NCI-H2107 treated with DMSO at 0.1 percent for 48 hours (cell line): ENCODE measurements around the gene ZBTB17.
"Not testable (repeated sequence)": the region's sequence is repeated elsewhere in the genome, so short reads cannot be mapped to it uniquely, and the experiment has no call there.

Source experiments
- DNase-seq: peaks from one replicate; lab custom pipeline; 2025; ENCODE audit not compliant: unreplicated experiment; lab: John Stamatoyannopoulos, UW

The ZBTB17 gene

DNA sequence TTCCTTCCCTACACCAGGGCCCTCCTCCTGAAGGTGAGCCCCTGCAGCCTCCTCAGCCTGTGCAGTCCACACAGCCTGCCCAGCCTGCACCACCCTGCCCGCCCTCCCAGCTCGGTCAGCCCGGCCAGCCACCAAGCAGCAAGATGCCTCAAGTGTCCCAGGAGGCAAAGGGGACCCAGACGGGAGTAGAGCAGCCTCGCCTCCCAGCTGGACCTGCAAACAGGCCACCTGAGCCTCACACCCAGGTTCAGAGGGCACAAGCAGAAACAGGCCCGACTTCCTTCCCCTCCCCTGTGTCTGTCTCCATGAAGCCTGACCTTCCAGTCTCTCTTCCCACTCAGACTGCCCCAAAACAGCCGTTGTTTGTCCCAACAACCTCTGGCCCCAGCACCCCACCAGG is 38.8 kb downstream of the ZBTB17 start:
- no peak for DNase-seq

DNA sequence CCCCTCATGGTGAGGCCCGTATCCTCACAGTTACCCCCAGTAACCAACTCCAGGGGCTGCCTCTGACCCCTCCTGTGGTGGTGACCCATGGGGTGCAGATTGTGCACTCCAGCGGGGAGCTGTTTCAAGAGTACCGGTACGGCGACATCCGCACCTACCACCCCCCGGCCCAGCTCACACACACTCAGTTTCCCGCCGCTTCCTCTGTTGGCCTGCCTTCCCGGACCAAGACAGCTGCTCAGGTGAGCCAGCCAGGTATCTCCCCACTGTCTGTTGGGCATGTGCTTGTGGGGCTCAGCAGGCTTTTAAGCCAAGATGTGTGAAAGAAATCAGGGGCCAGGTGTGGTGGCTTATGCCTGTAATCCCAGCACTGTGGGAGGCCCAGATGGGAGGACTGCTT is 39.9 kb downstream of the ZBTB17 start:
- DNase-seq: no peak

DNA sequence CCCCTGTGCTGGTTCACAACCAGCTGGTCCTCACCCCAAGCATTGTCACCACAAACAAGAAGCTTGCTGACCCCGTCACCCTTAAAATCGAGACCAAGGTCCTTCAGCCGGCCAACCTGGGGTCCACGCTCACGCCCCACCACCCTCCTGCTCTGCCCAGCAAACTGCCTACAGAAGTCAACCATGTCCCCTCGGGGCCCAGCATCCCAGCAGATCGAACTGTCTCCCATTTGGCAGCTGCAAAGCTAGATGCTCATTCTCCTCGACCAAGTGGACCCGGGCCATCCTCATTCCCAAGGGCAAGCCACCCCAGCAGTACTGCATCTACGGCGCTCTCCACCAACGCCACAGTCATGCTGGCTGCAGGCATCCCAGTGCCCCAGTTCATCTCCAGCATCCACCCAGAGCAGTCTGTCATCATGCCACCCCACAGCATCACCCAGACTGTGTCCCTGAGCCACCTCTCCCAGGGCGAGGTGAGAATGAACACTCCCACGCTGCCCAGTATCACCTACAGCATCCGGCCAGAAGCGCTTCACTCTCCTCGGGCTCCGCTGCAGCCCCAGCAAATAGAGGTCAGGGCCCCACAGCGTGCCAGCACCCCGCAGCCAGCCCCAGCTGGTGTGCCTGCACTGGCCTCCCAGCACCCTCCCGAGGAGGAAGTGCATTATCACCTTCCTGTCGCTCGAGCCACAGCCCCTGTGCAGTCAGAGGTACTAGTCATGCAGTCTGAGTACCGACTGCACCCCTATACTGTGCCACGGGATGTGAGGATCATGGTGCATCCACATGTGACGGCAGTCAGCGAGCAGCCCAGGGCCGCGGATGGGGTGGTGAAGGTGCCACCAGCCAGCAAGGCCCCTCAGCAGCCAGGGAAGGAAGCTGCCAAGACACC is 40.6 kb downstream of the ZBTB17 start:
- DNase-seq: no peak

- no peak for DNase-seq
These were observed 41.5 kb downstream of the ZBTB17 start for GRCh38 chr1:15934211-15935055.

DNA sequence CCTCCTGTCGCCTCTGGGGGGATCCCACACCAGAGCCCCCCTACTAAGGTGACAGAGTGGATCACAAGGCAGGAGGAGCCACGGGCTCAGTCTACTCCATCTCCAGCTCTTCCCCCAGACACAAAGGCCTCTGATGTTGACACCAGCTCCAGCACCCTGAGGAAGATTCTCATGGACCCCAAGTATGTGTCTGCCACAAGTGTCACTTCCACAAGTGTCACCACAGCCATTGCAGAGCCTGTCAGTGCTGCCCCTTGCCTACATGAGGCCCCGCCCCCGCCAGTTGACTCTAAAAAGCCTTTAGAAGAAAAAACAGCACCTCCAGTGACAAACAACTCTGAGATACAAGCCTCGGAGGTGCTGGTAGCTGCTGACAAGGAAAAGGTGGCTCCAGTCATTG is 42.2 kb downstream of the ZBTB17 start:
- DNase-seq: no peak

DNA sequence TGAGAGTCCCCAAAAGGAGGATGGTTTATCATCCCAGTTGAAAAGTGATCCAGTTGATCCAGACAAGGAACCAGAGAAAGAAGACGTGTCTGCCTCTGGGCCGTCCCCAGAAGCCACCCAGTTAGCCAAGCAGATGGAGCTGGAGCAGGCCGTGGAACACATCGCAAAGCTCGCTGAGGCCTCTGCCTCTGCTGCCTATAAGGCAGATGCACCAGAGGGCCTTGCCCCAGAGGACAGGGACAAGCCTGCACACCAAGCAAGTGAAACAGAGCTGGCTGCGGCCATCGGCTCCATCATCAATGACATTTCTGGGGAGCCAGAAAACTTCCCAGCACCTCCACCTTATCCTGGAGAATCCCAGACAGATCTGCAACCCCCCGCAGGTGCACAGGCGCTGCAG is 43.3 kb downstream of the ZBTB17 start:
- no peak for DNase-seq

GRCh38 chr1:15931884-15932283 is 44.0 kb downstream of the ZBTB17 start:
- DNase-seq: no peak

GRCh38 chr1:15931401-15931800 is 44.5 kb downstream of the ZBTB17 start:
- no peak for DNase-seq

DNA sequence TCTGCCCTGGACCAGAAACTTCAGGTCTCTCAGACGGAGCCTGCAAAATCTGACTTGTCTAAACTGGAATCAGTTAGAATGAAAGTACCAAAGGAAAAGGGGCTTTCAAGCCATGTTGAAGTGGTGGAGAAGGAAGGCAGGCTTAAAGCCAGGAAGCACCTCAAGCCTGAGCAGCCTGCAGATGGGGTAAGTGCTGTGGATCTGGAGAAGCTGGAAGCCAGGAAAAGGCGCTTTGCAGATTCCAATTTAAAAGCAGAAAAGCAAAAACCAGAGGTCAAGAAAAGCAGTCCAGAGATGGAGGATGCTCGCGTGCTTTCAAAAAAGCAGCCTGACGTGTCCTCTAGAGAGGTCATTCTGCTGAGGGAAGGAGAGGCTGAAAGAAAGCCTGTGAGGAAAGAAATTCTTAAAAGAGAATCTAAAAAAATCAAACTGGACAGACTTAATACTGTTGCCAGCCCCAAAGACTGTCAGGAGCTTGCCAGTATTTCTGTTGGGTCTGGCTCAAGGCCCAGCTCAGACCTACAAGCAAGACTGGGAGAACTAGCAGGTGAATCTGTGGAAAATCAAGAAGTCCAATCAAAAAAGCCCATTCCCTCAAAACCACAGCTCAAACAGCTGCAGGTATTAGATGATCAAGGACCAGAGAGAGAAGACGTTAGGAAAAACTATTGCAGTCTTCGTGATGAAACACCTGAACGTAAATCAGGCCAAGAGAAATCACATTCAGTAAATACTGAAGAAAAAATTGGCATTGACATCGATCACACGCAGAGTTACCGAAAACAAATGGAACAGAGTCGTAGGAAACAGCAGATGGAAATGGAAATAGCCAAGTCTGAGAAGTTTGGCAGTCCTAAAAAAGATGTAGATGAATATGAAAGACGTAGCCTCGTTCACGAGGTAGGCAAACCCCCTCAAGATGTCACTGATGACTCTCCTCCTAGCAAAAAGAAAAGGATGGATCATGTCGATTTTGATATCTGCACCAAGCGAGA is 46.6 kb downstream of the ZBTB17 start:
- DNase-seq: no peak

- not testable (repeated sequence) for DNase-seq
These were observed 49.5 kb downstream of the ZBTB17 start for GRCh38 chr1:15926448-15926847.

DNA sequence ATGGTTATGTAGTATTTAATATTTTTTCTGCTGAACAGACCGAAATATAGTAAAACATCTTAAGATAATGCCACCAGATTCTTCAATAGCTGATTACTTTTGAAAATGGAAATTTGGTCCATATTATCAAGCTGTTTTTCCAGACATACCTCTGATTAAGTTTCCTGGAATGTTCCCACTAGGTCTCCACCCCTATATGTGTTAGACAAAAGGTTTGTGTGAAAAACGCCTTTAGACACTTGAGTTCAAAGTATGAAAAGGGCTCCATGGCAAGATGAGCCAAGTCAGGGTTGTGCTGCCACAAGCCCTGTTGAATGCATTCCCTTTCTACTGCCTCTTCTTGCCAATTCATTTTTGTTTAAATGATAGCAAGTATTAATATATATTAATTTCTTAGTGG is 52.7 kb downstream of the ZBTB17 start:
- DNase-seq: no peak

DNA sequence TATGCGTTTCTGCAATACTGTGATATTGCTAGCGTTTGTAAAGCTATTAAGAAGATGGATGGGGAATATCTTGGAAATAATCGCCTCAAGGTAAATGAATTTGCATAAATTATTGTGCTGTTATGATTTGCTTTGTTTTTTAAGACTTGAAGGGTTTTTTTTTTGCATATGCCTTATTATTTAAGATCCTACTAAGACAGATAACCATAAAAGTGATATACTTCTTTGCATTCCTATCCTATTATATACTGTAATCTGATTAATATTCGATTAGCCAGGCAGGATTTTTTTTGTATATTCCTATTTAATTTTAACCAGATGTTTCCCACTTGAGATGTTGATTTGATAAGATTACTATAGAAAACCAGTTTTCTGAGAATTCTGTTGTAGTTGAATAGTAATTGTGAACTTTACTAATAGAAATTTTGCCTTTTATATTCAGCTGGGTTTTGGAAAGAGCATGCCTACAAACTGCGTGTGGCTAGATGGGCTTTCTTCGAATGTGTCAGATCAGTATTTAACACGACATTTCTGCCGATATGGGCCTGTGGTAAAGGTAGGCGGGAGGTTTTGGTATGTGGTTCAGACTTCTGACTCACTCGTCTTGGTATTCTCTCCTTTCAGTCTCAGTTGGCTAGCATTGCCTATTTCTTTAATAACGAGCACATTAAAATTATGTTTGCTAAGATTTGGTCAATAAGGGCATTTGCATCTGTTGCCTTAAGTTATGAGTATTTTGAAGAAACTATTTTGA is 56.8 kb downstream of the ZBTB17 start:
- no peak for DNase-seq

- no peak for DNase-seq
These were observed 59.0 kb downstream of the ZBTB17 start for GRCh38 chr1:15916916-15917315.

DNA sequence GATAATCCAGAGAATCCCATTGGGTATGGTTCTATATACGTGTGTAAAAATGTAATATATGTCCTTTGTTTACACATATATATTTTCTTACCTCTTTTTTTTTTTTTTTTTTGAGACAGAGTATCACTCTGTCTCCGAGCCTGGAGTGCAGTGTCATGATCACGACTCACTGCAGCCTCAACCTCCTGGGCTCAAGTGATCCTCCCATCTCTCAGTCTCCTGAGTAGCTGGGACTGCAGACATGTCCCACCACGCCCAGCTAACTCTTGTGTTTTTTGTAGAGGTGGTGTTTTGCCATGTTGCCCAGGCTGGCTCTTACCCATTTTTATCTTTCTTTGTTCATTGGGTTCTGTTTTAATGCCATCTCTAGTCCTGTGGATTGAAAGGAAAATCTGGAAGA is 59.5 kb downstream of the ZBTB17 start:
- no peak for DNase-seq

DNA sequence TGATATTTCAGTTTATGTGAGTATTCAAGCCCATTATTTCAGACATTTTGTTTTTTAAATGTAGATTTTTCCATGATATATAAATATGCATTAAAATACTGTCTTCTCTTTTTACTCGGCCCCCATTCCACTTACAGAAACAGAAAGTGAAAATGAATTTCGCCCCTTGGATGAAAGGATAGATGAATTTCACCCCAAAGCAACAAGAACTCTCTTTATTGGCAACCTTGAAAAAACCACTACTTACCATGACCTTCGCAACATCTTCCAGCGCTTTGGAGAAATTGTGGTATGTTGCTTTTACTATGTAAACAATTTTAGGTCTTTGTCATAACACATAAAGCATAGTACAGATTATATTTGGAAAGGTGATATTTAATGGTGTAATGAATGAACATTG is 59.9 kb downstream of the ZBTB17 start:
- no peak for DNase-seq

DNA sequence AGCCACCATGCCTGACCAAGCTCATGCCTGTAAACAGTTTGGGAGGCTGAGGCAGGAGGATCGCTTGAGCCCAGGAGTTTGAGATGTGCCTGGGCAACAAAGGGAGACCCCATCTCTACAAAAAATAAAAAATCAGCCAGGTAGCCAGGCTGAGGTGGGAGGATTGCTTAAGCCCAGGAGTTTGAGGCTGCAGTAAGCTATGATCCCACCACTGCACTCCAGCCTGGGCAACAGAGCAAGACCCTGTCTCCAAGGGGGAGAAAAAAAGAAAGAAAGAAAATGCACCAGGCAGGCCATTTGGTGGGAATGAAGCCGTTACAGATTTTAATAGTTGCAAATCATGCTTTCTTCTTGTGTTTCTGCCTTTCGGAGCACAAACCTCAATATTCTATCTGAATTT is 62.3 kb downstream of the ZBTB17 start:
- not testable (repeated sequence) for DNase-seq

DNA sequence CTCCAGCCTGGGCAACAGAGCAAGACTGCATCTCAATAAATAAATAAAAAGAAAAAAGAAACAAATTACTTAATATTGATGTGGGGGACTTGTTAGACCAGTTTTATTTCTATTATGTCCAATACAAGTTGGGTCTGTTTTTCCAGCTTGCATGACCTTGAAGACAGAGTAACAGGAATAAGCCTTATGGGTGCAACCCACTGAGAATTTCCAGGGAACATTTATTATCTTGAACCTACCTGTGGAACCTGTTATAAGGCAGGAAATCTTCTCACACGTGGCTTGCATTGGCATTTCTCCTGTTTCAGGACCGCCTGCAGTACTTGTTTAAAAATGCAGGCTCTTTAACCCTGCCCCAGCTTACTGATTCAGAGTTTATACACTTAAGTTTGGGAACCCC is 64.0 kb downstream of the ZBTB17 start:
- DNase-seq: no peak

GRCh38 chr1:15911141-15911540 is 64.8 kb downstream of the ZBTB17 start:
- DNase-seq: no peak

- DNase-seq: no peak
These were observed 67.3 kb downstream of the ZBTB17 start for GRCh38 chr1:15908597-15908996.

- no peak for DNase-seq
These were observed 73.0 kb downstream of the ZBTB17 start for GRCh38 chr1:15902882-15903281.
